GM18499 (cell line): ENCODE measurements around the gene ODF2.

ENCODE experiments used
- ATAC-seq: cut with Tn5 transposase; IDR thresholded peaks from one replicate; pipeline ENCODE4 v1.9.1; 2021; ENCODE audit warnings: moderate number of reproducible peaks; ENCODE audit not compliant: insufficient read depth, unreplicated experiment

The ODF2 gene

GRCh38 chr9:128521956-128522355, 66.2 kb downstream of the ODF2 start:
- no peak for ATAC-seq

DNA sequence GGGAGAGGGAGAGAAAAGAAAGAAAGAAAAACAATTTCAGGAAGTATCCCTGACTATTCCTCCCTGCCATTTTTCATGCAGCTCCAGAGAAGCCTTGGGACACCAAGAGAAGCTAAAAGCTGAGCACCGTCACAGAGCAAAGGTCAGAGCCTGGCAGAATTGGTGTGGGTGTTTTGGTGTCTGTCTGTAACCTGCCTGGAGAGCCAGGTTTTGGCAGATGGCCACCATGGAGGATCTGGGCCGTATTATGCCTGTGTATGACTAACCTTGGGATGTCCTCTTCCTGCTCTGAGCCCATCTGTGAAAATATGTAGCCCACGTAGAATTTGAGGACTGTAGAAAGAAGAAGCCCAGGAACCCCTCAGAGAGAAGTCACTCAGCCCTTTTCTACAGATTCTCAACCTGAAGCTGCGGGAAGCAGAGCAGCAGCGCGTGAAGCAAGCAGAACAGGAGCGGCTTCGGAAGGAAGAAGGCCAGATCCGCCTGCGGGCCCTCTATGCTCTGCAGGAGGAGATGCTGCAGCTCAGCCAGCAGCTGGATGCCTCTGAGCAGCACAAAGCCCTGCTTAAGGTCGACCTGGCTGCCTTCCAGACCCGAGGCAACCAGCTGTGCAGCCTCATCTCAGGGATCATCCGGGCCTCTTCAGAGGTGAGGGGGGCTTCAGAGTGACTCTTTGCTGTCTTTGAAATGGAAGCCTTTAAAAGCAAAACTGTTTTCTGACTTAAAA, 67.6 kb downstream of the ODF2 start:
- no peak for ATAC-seq

DNA sequence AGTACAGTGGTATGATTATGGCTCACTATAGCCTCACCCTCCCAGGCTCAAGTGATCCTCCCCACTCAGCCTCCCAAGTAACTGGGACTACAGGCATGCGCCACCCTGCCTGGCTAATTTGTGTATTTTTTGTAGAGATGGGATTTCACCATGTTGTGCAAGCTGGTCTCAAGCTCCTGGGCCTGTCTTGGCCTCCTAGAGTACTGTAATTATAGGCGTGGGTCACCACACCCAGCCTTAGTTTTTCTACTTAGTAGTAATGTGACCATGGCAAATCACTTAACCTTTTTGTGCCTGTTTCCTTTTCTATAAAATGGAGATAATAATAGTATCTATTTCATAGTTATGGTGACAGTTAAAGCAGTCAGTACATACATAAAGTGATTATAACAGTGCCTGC, 70.9 kb downstream of the ODF2 start:
- no peak for ATAC-seq

GRCh38 chr9:128528445-128529160, 72.8 kb downstream of the ODF2 start:
- ATAC-seq = no peak

DNA sequence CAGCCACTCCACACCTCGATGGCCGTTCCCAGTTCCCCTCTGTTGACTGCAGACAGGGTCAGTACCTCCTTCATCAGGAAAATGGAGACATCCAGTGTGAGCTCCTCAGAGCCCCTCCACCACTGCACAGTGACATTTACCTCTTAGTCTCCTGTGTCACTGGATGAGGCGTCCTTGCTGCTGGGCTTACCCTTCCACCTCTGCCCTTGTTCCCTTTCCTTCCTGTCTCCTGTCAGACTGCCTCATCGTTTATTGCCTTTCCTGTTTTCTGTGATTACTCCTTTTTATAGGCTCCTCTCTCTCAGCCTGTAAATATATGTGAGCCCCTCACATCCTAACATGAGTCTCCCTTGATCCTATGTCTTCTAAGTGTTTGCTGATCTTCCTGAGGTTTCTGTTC, 73.4 kb downstream of the ODF2 start:
- ATAC-seq = no peak

DNA sequence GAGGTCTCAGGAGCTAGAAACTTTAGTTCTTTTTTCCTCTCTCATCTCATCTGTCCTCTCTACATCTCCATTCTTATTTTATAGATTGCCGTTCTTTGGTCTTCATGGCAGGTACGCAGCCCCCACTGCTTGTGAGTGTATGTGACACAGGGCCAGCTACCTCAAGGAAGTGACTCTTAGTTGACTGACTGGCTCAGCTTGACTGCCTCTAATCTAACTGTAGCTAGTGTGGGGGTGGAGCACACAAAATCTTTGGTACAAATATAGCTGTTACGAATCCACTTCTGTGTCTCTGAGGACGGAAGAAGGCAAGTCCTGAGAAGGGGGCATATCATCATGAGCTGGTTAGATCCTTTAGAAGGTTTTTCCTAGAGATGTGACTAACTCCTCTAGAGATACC, 76.8 kb downstream of the ODF2 start:
- no peak for ATAC-seq

DNA sequence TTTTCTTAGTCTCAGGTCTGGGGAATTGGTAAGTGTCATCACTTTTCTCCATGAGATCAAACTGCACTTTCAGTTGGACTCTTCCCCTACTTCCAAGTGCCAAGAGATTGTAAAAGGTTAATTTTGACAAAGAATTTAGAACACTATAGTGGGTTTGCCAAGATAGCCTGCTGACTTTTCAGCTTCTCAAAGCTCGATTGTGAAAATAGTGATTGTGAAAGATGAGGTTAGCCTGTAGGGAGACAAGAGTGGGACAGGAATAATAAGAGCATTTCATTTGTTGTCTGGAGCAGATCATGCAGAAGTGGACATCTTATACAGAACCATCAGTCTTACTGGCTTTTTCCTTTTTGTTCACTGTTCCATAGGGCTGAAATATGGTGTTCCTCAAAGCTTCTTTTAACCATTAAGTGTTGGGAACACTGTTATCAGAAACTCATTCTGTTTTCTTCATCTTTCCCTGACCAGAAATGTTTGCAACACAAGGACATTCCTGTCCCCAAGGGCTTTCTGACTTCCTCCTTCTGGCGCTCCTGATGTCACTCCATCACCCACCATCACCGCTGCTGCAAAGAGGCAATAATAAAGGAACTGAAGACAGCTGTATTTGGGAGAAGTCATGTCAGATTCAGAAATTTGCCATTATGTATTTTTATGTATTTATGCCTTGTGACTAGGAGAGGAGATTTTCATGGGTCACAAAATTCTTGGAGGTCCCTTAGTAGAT, 85.0 kb downstream of the ODF2 start:
- no peak for ATAC-seq

DNA sequence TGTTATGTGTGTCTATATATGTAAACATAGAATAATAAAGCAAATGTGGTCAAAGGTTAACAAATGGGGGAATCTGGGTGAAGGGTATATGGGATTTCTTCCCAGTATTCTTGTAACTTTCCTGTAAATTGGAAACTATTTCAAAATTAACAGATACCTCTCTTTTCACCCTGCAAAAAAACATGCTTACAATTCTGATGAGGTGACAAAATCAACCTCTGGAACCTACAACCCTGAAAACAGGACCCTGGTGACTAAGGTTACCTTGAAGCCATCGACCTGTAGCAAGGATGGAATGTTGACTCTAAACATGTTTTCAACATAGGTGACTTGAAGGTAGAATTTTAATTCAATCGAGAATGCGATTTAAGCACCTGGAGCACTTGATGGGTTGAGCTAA, 90.7 kb downstream of the ODF2 start:
- no peak for ATAC-seq

GRCh38 chr9:128548876-128549275, 93.1 kb downstream of the ODF2 start:
- ATAC-seq = no peak

DNA sequence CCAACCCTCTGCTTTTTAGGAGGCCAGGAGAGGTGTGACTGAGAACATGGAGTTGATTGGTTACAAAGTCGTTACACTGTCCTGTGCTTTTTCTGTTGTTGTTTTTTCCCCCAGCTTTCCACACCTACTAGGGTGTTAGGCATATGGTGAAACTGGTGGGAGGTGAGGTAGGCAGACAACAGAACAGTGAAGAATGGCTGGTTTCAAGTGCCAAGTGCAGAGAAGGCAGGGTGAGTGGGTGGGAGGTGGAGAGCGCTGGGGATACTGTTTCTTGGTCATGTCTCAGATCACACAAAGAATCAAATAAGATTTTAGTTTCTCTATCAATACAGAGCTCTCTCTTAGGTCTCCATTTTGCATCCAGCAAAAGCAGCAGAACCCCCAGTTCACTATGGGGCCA, 94.4 kb downstream of the ODF2 start:
- ATAC-seq = no peak
